22Rv1 (cell line): ENCODE results near the gene PIK3R3.

ENCODE experiments used
- CTCF ChIP-seq: fragments of 450-650 bp; IDR thresholded peaks from 2 replicates; pipeline ENCODE4 v1.5.1; 2017; ENCODE audit warnings: mild to moderate bottlenecking
- ZFX ChIP-seq: fragments of 450-650 bp; IDR thresholded peaks from 2 replicates; pipeline ENCODE4 v1.6.1; 2017; ENCODE audit warnings: antibody characterized with exemption, borderline replicate concordance

DNA sequence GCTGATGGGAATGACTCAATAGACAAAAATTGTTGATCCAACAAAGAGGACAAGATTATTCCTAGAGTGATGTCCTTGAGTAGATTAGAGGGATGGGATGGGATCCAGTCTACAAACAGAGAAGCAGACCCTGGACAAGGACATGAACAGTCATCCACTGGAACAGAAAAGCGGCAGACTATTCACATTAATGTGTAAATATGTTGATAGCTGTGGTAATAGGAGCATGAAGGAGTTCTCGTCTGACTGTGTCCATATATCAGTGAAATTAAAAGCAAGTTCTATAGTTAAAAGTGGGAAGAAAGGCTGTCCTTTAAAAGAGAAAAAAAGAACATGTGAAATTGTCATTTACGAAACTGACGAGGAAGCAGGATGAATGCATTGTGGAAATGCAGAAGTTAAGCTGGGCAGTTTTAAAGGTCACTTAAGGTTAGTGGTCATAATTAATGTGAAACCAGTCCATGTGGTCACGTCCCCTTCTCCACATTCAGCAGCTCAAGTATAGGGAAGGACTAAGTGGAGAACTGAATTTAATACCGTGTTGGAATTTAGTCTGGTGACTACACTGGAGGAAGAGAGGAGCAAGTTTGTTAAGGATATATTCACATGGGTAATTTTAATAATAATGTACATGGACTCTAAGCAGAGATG lies 62.1 kb downstream of the PIK3R3 start:
- no peak for TF ChIP-seq CTCF
- TF ChIP-seq ZFX, result no peak
